Thyroid gland (tissue), 4 donors: ENCODE results near the gene PDGFRB.

Experiments used
- POLR2A ChIP-seq, 2 donors: fragments of 450-650 bp; IDR thresholded peaks; one replicate each; pipeline ENCODE4 v1.6.1; 2017; ENCODE audit warnings: antibody characterized with exemption in 2 of 2, mild to moderate bottlenecking in 2 of 2, moderate library complexity in 1 of 2
- TF ChIP-seq, protein P1 (sequence below), 6 experiments: fragments of 200-600 bp in 3 of 6; fragments of 450-650 bp in 3 of 6; sonication (generic) in 3 of 6; IDR thresholded peaks; one replicate each; pipeline ENCODE4 v1.5.1; 2016 to 2019; ENCODE audit warnings: antibody characterized with exemption in 6 of 6, mild to moderate bottlenecking in 2 of 6, inconsistent platforms in 1 of 6, moderate library complexity in 1 of 6

DNA sequence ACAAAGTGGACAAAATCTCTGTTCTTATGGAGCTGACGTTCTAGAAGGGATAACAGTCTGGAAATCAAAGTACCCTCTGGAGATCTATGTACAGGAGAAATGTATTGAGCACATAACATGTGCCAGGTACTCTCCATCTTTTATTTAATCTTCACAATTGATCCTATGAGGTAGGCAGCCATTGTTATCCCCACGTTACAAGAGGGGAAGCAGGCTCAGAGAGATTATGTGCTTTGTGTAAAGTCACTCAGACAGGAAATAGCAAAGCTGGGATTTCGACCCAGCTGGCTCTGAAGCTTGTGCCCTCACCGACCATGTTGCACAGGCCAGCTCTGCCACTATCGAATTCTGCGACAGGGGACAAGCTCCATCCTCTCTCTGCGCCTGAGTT lies 21.5 kb downstream of the PDGFRB start:
- TF ChIP-seq, protein P1, sequence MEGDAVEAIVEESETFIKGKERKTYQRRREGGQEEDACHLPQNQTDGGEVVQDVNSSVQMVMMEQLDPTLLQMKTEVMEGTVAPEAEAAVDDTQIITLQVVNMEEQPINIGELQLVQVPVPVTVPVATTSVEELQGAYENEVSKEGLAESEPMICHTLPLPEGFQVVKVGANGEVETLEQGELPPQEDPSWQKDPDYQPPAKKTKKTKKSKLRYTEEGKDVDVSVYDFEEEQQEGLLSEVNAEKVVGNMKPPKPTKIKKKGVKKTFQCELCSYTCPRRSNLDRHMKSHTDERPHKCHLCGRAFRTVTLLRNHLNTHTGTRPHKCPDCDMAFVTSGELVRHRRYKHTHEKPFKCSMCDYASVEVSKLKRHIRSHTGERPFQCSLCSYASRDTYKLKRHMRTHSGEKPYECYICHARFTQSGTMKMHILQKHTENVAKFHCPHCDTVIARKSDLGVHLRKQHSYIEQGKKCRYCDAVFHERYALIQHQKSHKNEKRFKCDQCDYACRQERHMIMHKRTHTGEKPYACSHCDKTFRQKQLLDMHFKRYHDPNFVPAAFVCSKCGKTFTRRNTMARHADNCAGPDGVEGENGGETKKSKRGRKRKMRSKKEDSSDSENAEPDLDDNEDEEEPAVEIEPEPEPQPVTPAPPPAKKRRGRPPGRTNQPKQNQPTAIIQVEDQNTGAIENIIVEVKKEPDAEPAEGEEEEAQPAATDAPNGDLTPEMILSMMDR (IDR thresholded peaks at IDR 0.05), result no peak
- TF ChIP-seq POLR2A (IDR thresholded peaks at IDR 0.05), result no peak
